Caco-2 (cell line): ENCODE results near the gene GDF10. TPM values are rescaled to one million over a fixed set of nuclear protein-coding genes. Genes with fewer than 3 reads are reported as not detected.

ENCODE experiments used
- BruUV-seq: library from RNA; stranded (reverse); fragments of 400-500 nt; replicated peaks from 2 replicates; lab custom pipeline; 2021; lab: Mats Ljungman, UMichigan
- CTCF ChIA-PET: fragments of 300-600 bp; sonication (Branson Sonifier 250); formaldehyde crosslinking; loops from one replicate; lab custom pipeline; 2022; ENCODE audit warnings: antibody characterized with exemption; lab: Charles Lee
- POLR2A ChIA-PET: fragments of 300-600 bp; sonication (Branson Sonifier 250); formaldehyde crosslinking; loops from one replicate; lab custom pipeline; 2022; ENCODE audit warnings: antibody characterized with exemption; lab: Charles Lee
- DNase-seq, 2 experiments: peaks; one replicate each; pipeline versions ENCODE4 v3.0.0 to v3.0.0-alpha.2; 2020 to 2022
- H3K27me3 ChIP-seq: replicated peaks from 2 replicates; pipeline ENCODE4 v1.6.0; 2011; ENCODE audit warnings: low read length; ENCODE audit not compliant: control insufficient read depth, insufficient read depth
- H3K36me3 ChIP-seq: 2 replicates; pipeline ENCODE4 v1.5.1; 2011; ENCODE audit warnings: low read length; ENCODE audit not compliant: control insufficient read depth, insufficient read depth
- H3K4me1 ChIP-seq: fragments of 250-450 bp; sonication (Bioruptor Pico); 2 replicates; pipeline ENCODE4 v1.5.1; 2020; ENCODE audit warnings: mild to moderate bottlenecking
- H3K4me3 ChIP-seq: 2 replicates; pipeline ENCODE4 v1.5.1; 2011; ENCODE audit warnings: low read depth, mild to moderate bottlenecking, control low read depth, low read length
- H3K9me3 ChIP-seq: fragments of 250-450 bp; sonication (Bioruptor Pico); 2 replicates; pipeline ENCODE4 v1.5.1; 2020; ENCODE audit warnings: mild to moderate bottlenecking, moderate library complexity
- H3K27ac Mint-ChIP-seq: one replicate; pipeline ENCODE4 v1.8.0; 2022; ENCODE audit warnings: mixed read lengths; ENCODE audit not compliant: unreplicated experiment
- H3K27me3 Mint-ChIP-seq: one replicate; pipeline ENCODE4 v1.8.0; 2022; ENCODE audit warnings: mixed read lengths; ENCODE audit not compliant: insufficient read depth, unreplicated experiment
- H3K36me3 Mint-ChIP-seq: one replicate; pipeline ENCODE4 v1.8.0; 2022; ENCODE audit warnings: mild to moderate bottlenecking, mixed read lengths; ENCODE audit not compliant: insufficient read depth, unreplicated experiment
- H3K4me1 Mint-ChIP-seq: one replicate; pipeline ENCODE4 v1.8.0; 2022; ENCODE audit warnings: low read depth, mixed read lengths; ENCODE audit not compliant: unreplicated experiment
- H3K4me3 Mint-ChIP-seq: one replicate; pipeline ENCODE4 v1.8.0; 2022; ENCODE audit warnings: mild to moderate bottlenecking, moderate library complexity, mixed read lengths; ENCODE audit not compliant: unreplicated experiment
- H3K9me3 Mint-ChIP-seq: one replicate; pipeline ENCODE4 v1.8.0; 2022; ENCODE audit warnings: mixed read lengths; ENCODE audit not compliant: unreplicated experiment
- CTCF ChIP-seq, 2 experiments: fragments of 200-600 bp in 1 of 2; IDR thresholded peaks; 1 replicate in 1 of 2; 2 replicates in 1 of 2; pipeline versions ENCODE4 v1.5.1 to v1.8.0; 2011 to 2022; ENCODE audit warnings: antibody characterized with exemption in 1 of 2, control low read depth in 1 of 2, inconsistent platforms in 1 of 2, low read depth in 1 of 2, low read length in 1 of 2, mild to moderate bottlenecking in 1 of 2, moderate library complexity in 1 of 2; ENCODE audit not compliant: insufficient read depth in 1 of 2, severe bottlenecking in 1 of 2, unreplicated experiment in 1 of 2
- intact Hi-C: fragments of 100-400 bp; cut with micrococcal nuclease; formaldehyde crosslinking; loops from one replicate; pipeline ENCODE4 v1.10.0; 2022; ENCODE audit not compliant: unreplicated experiment
- total RNA-seq: library from RNA; stranded (reverse); gene quantifications from 2 replicates; pipeline ENCODE4 v1.2.3, GENCODE V29; 2022

GDF10 gene
- total RNA-seq, 1 experiment from 2014 or later: not detected

- Mint-ChIP-seq H3K27ac (no peak overlapping the region), H3K9me3 (no peaks in the 10 kb centered on the region), H3K36me3 (no peaks in the 10 kb centered on the region), H3K4me1 (no peaks in the 10 kb centered on the region), H3K4me3 (no peak overlapping the region), H3K27me3 (peaks cover 41% of the 10 kb centered on the region)
- H3K27me3 ChIP-seq: peaks cover 3% of the 10 kb centered on the region
- POLR2A ChIA-PET: no interaction called here
- CTCF ChIA-PET: interaction anchor here (0.6 kb wide), 1 partner anchor 64 kb away, joined by 3 read pairs; no protein-coding TSS in a partner anchor
- no peaks in the 10 kb centered on the region for H3K9me3 ChIP-seq
- no peaks in the 10 kb centered on the region for H3K4me1 ChIP-seq
- BruUV-seq: no TSS peak
- no peak for TF ChIP-seq CTCF (IDR thresholded peaks at IDR 0.05; ENCODE audit: insufficient read depth in 1 of 2, low read depth in 1 of 2, low read length in 1 of 2, severe bottlenecking in 1 of 2, unreplicated experiment in 1 of 2)
- no peaks in the 10 kb centered on the region for H3K36me3 ChIP-seq
- DNase-seq: no peak
- intact Hi-C loops: no loop called here
- H3K4me3 ChIP-seq: no peak overlapping the region
Observed at GRCh38 chr10:47288916-47289495, 11.0 kb upstream of the GDF10 start.

- peaks cover 43% of the 10 kb centered on the region for H3K27me3 Mint-ChIP-seq
Observed at GRCh38 chr10:47289921-47290320, 10.1 kb upstream of the GDF10 start.

GRCh38 chr10:47290338-47290737 lies 9.7 kb upstream of the GDF10 start:
- Histone ChIP-seq H3K4me3 (no peak overlapping the region), H3K4me1 (no peaks in the 10 kb centered on the region), H3K9me3 (no peaks in the 10 kb centered on the region), H3K36me3 (no peaks in the 10 kb centered on the region), H3K27me3 (peaks cover 3% of the 10 kb centered on the region)
- H3K4me3 Mint-ChIP-seq: no peak overlapping the region
- ChIA-PET POLR2A (no interaction called here), CTCF (interaction anchor here (1.0 kb wide), 1 partner anchor 243 kb away, joined by 4 read pairs; no protein-coding TSS in a partner anchor)
- no TSS peak for BruUV-seq
- TF ChIP-seq CTCF (IDR thresholded peaks at IDR 0.05; ENCODE audit: insufficient read depth in 1 of 2, low read depth in 1 of 2, low read length in 1 of 2, severe bottlenecking in 1 of 2, unreplicated experiment in 1 of 2): no peak
- H3K27ac Mint-ChIP-seq: no peak overlapping the region
- no peak for DNase-seq
- H3K36me3 Mint-ChIP-seq: no peaks in the 10 kb centered on the region
- peaks cover 44% of the 10 kb centered on the region for H3K27me3 Mint-ChIP-seq
- intact Hi-C loops: no loop called here
- H3K9me3 Mint-ChIP-seq: no peaks in the 10 kb centered on the region
- H3K4me1 Mint-ChIP-seq: no peaks in the 10 kb centered on the region

More at GRCh38 chr10:47289921-47290320, 10.1 kb upstream of the GDF10 start:
- no peaks in the 10 kb centered on the region for H3K4me1 ChIP-seq
- Mint-ChIP-seq H3K36me3 (no peaks in the 10 kb centered on the region), H3K27ac (no peak overlapping the region), H3K9me3 (no peaks in the 10 kb centered on the region), H3K4me3 (no peak overlapping the region), H3K4me1 (no peaks in the 10 kb centered on the region)
- no peaks in the 10 kb centered on the region for H3K36me3 ChIP-seq
- H3K4me3 ChIP-seq: no peak overlapping the region
- CTCF ChIA-PET: no interaction called here
- no peak for TF ChIP-seq CTCF (IDR thresholded peaks at IDR 0.05; ENCODE audit: insufficient read depth in 1 of 2, low read depth in 1 of 2, low read length in 1 of 2, severe bottlenecking in 1 of 2, unreplicated experiment in 1 of 2)
- POLR2A ChIA-PET: no interaction called here
- no TSS peak for BruUV-seq
- intact Hi-C loops: no loop called here
- no peak for DNase-seq
- peaks cover 3% of the 10 kb centered on the region for H3K27me3 ChIP-seq
- no peaks in the 10 kb centered on the region for H3K9me3 ChIP-seq
